Thoracic aorta (tissue), 2 donors: ENCODE data around the gene DCPS. TPM values are rescaled to one million over a fixed set of nuclear protein-coding genes. Genes with fewer than 3 reads are reported as not detected.
"Not testable (repeated sequence)": the region's sequence is repeated elsewhere in the genome, so short reads cannot be mapped to it uniquely, and the experiment has no call there.

Experiments used
- ATAC-seq: fragments of 150-250 bp; one replicate; pipeline ENCODE4 v1.8.0; 2017; ENCODE audit warnings: low read depth; ENCODE audit not compliant: insufficient number of reproducible peaks, low FRiP score
- DNase-seq: peaks from one replicate; pipeline ENCODE4 v3.0.0-alpha.2; 2020; ENCODE audit warnings: low spot score
- H3K27ac ChIP-seq, 2 donors: fragments of 200-600 bp; sonication (generic); 1 replicate in 1 of 2; 2 replicates in 1 of 2; pipeline ENCODE4 v1.5.1; 2016; ENCODE audit warnings: mild to moderate bottlenecking in 2 of 2, moderate library complexity in 2 of 2
- H3K27me3 ChIP-seq: fragments of 200-600 bp; sonication (generic); replicated peaks from 2 replicates; pipeline ENCODE4 v1.6.0; 2016; ENCODE audit warnings: mild to moderate bottlenecking; ENCODE audit not compliant: insufficient read depth
- H3K36me3 ChIP-seq: fragments of 200-600 bp; sonication (generic); one replicate; pipeline ENCODE4 v1.5.1; 2016
- H3K4me1 ChIP-seq, 2 donors: fragments of 200-600 bp; sonication (generic); 1 replicate in 1 of 2; 2 replicates in 1 of 2; pipeline versions ENCODE4 v1.5.1 to v1.6.0; 2016; ENCODE audit warnings: low read depth in 2 of 2, mild to moderate bottlenecking in 1 of 2; ENCODE audit not compliant: control insufficient read depth in 1 of 2
- H3K4me3 ChIP-seq: fragments of 200-600 bp; sonication (generic); 2 replicates; pipeline ENCODE4 v1.5.1; 2016; ENCODE audit warnings: mild to moderate bottlenecking
- H3K9me3 ChIP-seq: fragments of 200-600 bp; sonication (generic); 2 replicates; pipeline ENCODE4 v1.5.1; 2016
- CTCF ChIP-seq: fragments of 200-600 bp; sonication (generic); IDR thresholded peaks from one replicate; pipeline ENCODE4 v1.5.1; 2019; ENCODE audit warnings: antibody characterized with exemption
- total RNA-seq, 2 donors: library from RNA; depleted of rRNA; stranded (reverse); fragments of >200 nt; gene quantifications; one replicate each; pipeline versions ENCODE4 v1.1.0 to v1.2.3, GENCODE V29; 2016

Gene DCPS
- total RNA-seq, 2 donors from 2014 or later, result 8.4 to 9.7 TPM

DNA sequence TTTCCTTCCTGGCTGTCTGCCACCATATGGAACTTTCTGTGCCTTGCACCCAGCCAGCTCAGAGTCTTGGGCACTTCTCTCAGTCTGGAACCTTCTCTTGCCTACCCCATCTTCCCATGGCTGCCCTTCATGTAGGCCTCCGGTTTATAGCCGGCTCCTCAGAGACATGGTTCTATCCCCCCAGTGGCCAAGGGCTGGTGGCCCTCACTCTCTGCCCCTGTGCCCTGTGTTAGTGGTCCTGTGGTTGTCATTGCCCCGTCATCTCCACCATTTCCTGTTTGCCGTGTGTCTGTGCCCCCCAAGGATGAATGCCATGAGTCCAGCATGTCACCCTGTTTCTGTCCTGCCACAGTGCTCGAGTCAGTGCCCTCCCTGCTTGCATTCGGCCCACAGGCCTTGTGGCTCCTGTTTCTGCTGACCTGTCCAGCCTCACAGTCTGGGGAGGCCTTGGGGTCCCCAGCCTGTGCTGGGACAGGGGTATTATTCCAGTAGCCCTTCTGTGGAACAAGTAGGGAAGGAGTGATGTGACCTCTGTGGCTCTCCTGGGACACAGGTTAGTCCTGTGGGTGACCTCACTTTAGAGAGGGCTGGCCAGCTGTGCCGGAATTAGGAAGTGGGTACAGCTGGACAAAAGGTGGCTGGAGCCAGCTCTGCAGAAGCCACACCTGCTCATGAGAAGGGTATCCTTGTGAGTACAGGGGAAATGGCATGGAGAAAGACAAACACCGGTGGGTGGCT, 82.3 kb downstream of the DCPS start:
- Histone ChIP-seq H3K36me3 (no peaks in the 10 kb centered on the region), H3K4me1 (peaks cover 7 to 14% of the 10 kb centered on the region in 2 donors), H3K4me3 (no peak overlapping the region), H3K27ac (no peak overlapping the region), H3K27me3 (no peaks in the 10 kb centered on the region), H3K9me3 (no peaks in the 10 kb centered on the region)
- DNase-seq (no peak), ATAC-seq (no peak)
- TF ChIP-seq CTCF, result no peak

DNA sequence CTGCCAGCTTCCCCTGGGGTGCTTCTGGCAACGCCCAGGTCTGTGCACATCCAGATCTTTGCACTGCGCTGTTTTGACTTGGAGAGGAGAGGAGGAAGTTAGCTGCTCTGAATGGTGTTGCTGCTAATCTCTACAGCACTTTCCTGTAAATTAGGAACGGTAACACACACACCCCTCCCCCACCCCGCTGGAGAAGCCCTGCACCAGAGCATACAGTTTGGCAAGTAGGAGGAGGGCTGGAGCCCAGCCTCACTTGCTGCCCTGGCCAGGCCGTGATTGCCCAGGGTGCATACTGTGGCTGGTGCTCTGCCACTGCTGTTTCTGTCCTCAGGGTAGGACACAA, 82.8 kb downstream of the DCPS start:
- H3K36me3 ChIP-seq, DNase-seq, H3K27ac ChIP-seq, ATAC-seq, H3K27me3 ChIP-seq, H3K4me3 ChIP-seq, H3K9me3 ChIP-seq: not testable (repeated sequence)
- H3K4me1 ChIP-seq, result peaks cover 7 to 14% of the 10 kb centered on the region in 2 donors

- DNase-seq (no peak), ATAC-seq (no peak)
- peaks cover 9 to 24% of the 10 kb centered on the region in 2 donors for H3K4me1 ChIP-seq
- no peaks in the 10 kb centered on the region for H3K9me3 ChIP-seq
- H3K27ac ChIP-seq, result no peak overlapping the region
- no peak overlapping the region for H3K4me3 ChIP-seq
- no peaks in the 10 kb centered on the region for H3K36me3 ChIP-seq
- H3K27me3 ChIP-seq, result no peaks in the 10 kb centered on the region
- no peak for TF ChIP-seq CTCF
Measured at GRCh38 chr11:126387857-126388256, 84.0 kb downstream of the DCPS start.

- Histone ChIP-seq H3K9me3 (no peaks in the 10 kb centered on the region), H3K36me3 (no peaks in the 10 kb centered on the region), H3K27ac (no peak overlapping the region), H3K4me3 (no peak overlapping the region), H3K27me3 (no peaks in the 10 kb centered on the region), H3K4me1 (peaks cover 9 to 24% of the 10 kb centered on the region in 2 donors)
- DNase-seq (no peak), ATAC-seq (no peak)
- no peak for TF ChIP-seq CTCF
Measured at GRCh38 chr11:126390272-126390867, 86.5 kb downstream of the DCPS start.

- Histone ChIP-seq H3K4me1 (peaks cover 4 to 17% of the 10 kb centered on the region in 2 donors), H3K9me3 (no peaks in the 10 kb centered on the region), H3K4me3 (no peak overlapping the region), H3K27ac (no peak overlapping the region), H3K36me3 (no peaks in the 10 kb centered on the region), H3K27me3 (no peaks in the 10 kb centered on the region)
- TF ChIP-seq CTCF, result no peak
- DNase-seq, result no peak
- ATAC-seq, result no peak
Measured at GRCh38 chr11:126391286-126391954, 87.6 kb downstream of the DCPS start.
